Measurements from ENCODE around the gene SCOC. TPM values are rescaled to one million over a fixed set of nuclear protein-coding genes. Genes with fewer than 3 reads are reported as not detected.
A peak's percentile ranks its signal among the peaks of the same experiment; 100 is the strongest.

SCOC gene
- total and polyA plus RNA-seq, 2 of the 13 experiments (the other 11 are each of a cell fraction or from before 2014, with no cell fraction given), result 43.8 to 65.2 TPM

GRCh38 chr4:140427106-140427918 is 53.9 kb downstream of the SCOC start, which contains the start of gene CLGN (continued):
- TF ChIP-seq LCORL (IDR thresholded peaks at IDR 0.05) (no peak), LCORL (CRISPR knock-in tag; IDR thresholded peaks at IDR 0.05) (peak; percentile 18; the same call in 1 of the 2 replicates), STAG1 (CRISPR knock-in tag; IDR thresholded peaks at IDR 0.05) (peak; percentile 52), ZNF547 (CRISPR knock-in tag; IDR thresholded peaks at IDR 0.05) (0 out of 2 replicates have a peak, but pooled peaks have one; percentile 69), TBX2 (CRISPR knock-in tag; IDR thresholded peaks at IDR 0.05; ENCODE audit: borderline replicate concordance) (peak; percentile 85), ZNF792 (CRISPR knock-in tag; IDR thresholded peaks at IDR 0.05) (peak; percentile 41; the same call in 1 of the 2 replicates), MEIS1 (CRISPR knock-in tag; IDR thresholded peaks at IDR 0.05; ENCODE audit: borderline replicate concordance) (peak; percentile 41; the same call in 1 of the 2 replicates), ZNF678 (CRISPR knock-in tag; IDR thresholded peaks at IDR 0.05) (peak; percentile 71; the same call in 1 of the 2 replicates), ZC3H13 (CRISPR knock-in tag; IDR thresholded peaks at IDR 0.05) (peak; percentile 60; the same call in 1 of the 2 replicates), ZFP90 (CRISPR knock-in tag; IDR thresholded peaks at IDR 0.05; ENCODE audit: borderline replicate concordance) (peak; percentile 24; the same call in 1 of the 2 replicates), XBP1 (CRISPR knock-in tag; IDR thresholded peaks at IDR 0.05) (no peak), ERF (CRISPR knock-in tag; IDR thresholded peaks at IDR 0.05) (peak; percentile 64), ZNF589 (CRISPR knock-in tag; conservative IDR thresholded peaks at IDR 0.05) (peak; percentile 43), AKAP8 (CRISPR knock-in tag; IDR thresholded peaks at IDR 0.05) (peak; percentile 71; the same call in 1 of the 2 replicates), NR2F6 (IDR thresholded peaks at IDR 0.05) (no peak), NR2F6 (CRISPR knock-in tag; IDR thresholded peaks at IDR 0.05) (no peak), ZFP41 (CRISPR knock-in tag; IDR thresholded peaks at IDR 0.05; ENCODE audit: borderline replicate concordance) (0 out of 2 replicates have a peak, but pooled peaks have one; percentile 43), ZNF781 (CRISPR knock-in tag; IDR thresholded peaks at IDR 0.05; ENCODE audit: borderline replicate concordance, not compliant biosample characterization) (no peak), HOXD1 (CRISPR knock-in tag; IDR thresholded peaks at IDR 0.05) (peak; percentile 70; the same call in 1 of the 2 replicates), POLR2A (IDR thresholded peaks at IDR 0.05; ENCODE audit: insufficient read depth in 1 of 2, low read depth in 2 of 2, low read length in 2 of 2) (peak; percentile 66 to 80), AHDC1 (CRISPR knock-in tag; IDR thresholded peaks at IDR 0.05; ENCODE audit: borderline replicate concordance) (peak; percentile 43), ZNF746 (CRISPR knock-in tag; IDR thresholded peaks at IDR 0.05) (peak; percentile 71), IRX3 (CRISPR knock-in tag; IDR thresholded peaks at IDR 0.05; ENCODE audit: borderline replicate concordance, low read depth) (no peak)
- TF ChIP-seq, protein P1, sequence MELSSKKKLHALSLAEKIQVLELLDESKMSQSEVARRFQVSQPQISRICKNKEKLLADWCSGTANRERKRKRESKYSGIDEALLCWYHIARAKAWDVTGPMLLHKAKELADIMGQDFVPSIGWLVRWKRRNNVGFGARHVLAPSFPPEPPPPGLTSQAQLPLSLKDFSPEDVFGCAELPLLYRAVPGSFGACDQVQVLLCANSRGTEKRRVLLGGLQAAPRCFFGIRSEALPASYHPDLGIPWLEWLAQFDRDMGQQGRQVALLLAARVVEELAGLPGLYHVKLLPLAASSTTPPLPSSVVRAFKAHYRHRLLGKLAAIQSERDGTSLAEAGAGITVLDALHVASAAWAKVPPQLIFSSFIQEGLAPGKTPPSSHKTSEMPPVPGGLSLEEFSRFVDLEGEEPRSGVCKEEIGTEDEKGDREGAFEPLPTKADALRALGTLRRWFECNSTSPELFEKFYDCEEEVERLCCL (CRISPR knock-in tag; IDR thresholded peaks at IDR 0.05; ENCODE audit: borderline replicate concordance), result 0 out of 2 replicates have a peak, but pooled peaks have one; percentile 30
- TF ChIP-seq, protein P2, sequence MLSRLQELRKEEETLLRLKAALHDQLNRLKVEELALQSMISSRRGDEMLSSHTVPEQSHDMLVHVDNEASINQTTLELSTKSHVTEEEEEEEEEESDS (CRISPR knock-in tag; IDR thresholded peaks at IDR 0.05; ENCODE audit: borderline replicate concordance), result 0 out of 2 replicates have a peak, but pooled peaks have one; percentile 29
